Brain microvascular endothelial cell (primary cell): Measurements from ENCODE around the gene NAPSA.

Source experiments
- DNase-seq: peaks from one replicate; pipeline ENCODE4 v3.0.0-alpha.2; 2020
- H3K27ac ChIP-seq: fragments of 250-450 bp; sonication (Bioruptor Pico); 2 replicates; pipeline ENCODE4 v1.5.1; 2020; ENCODE audit warnings: mild to moderate bottlenecking, moderate library complexity
- H3K27me3 ChIP-seq: fragments of 250-450 bp; sonication (Bioruptor Pico); replicated peaks from 2 replicates; pipeline ENCODE4 v1.5.1; 2020; ENCODE audit warnings: mild to moderate bottlenecking
- H3K36me3 ChIP-seq: fragments of 250-450 bp; sonication (Bioruptor Pico); replicated peaks from 2 replicates; pipeline ENCODE4 v1.5.1; 2020; ENCODE audit warnings: mild to moderate bottlenecking
- H3K4me3 ChIP-seq: 2 replicates; pipeline ENCODE4 v1.5.1; 2011; ENCODE audit warnings: low read depth, mild to moderate bottlenecking, control low read depth, low read length, moderate library complexity
- in situ Hi-C: cut with HindIII; loops from 2 replicates; pipeline ENCODE4 v1.10.0; 2017; ENCODE audit warnings: low sequenced_read_pairs, low pct_ligation_motif_present
- TF ChIP-seq, protein P1 (sequence below): IDR thresholded peaks from 2 replicates; pipeline ENCODE4 v1.5.1; 2011; ENCODE audit warnings: low read depth, mild to moderate bottlenecking, moderate library complexity, low read length, control low read depth, inconsistent platforms; ENCODE audit errors: missing control alignments

Gene NAPSA

GRCh38 chr19:50365434-50366306 lies at the start of gene NAPSA:
Gene NAPSA, minus strand, starts transcription at chr19:50365639. Its CDS starts 18 bp downstream, at chr19:50365621.
- TF ChIP-seq, protein P1, sequence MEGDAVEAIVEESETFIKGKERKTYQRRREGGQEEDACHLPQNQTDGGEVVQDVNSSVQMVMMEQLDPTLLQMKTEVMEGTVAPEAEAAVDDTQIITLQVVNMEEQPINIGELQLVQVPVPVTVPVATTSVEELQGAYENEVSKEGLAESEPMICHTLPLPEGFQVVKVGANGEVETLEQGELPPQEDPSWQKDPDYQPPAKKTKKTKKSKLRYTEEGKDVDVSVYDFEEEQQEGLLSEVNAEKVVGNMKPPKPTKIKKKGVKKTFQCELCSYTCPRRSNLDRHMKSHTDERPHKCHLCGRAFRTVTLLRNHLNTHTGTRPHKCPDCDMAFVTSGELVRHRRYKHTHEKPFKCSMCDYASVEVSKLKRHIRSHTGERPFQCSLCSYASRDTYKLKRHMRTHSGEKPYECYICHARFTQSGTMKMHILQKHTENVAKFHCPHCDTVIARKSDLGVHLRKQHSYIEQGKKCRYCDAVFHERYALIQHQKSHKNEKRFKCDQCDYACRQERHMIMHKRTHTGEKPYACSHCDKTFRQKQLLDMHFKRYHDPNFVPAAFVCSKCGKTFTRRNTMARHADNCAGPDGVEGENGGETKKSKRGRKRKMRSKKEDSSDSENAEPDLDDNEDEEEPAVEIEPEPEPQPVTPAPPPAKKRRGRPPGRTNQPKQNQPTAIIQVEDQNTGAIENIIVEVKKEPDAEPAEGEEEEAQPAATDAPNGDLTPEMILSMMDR = no peak
- DNase-seq = no peak
- no peak within 1 kb of the TSS for H3K4me3 ChIP-seq
- no peaks in the 10 kb centered on the region for H3K27me3 ChIP-seq
- H3K36me3 ChIP-seq = no peaks in the 10 kb centered on the region
- no peak within 1 kb of the TSS for H3K27ac ChIP-seq
- in situ Hi-C loops = no loop called here

GRCh38 chr19:50413531-50413930 lies 48.1 kb upstream of the NAPSA start:
- TF ChIP-seq, protein P1 = no peak
- no peak overlapping the region for H3K27ac ChIP-seq
- H3K27me3 ChIP-seq = peaks cover 2% of the 10 kb centered on the region
- H3K36me3 ChIP-seq = no peaks in the 10 kb centered on the region
- no peak overlapping the region for H3K4me3 ChIP-seq
- in situ Hi-C loops = no loop called here
- no peak for DNase-seq

DNA sequence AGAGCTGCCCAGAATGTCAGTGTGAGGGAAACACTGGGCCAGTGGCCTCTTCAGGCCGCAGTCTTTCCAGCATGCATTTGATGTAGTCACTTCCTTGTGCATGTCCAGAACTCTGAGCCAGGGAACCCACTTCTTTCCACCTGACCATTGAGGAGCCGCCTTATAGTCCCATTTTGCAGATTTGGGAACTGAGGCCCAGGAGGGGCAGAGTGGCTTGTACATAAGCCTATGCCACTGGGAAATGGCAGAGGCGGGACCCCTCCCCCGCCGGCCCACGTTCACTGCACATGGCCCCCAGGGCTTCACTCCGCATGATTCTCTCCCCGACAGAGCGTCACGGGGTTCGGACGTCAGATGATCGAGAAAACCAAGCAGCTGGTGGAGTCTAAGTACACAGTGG lies 47.7 kb upstream of the NAPSA start:
- Histone ChIP-seq H3K36me3 (no peaks in the 10 kb centered on the region), H3K4me3 (no peak overlapping the region), H3K27me3 (no peaks in the 10 kb centered on the region), H3K27ac (no peak overlapping the region)
- TF ChIP-seq, protein P1 = no peak
- no peak for DNase-seq
- in situ Hi-C loops = no loop called here

DNA sequence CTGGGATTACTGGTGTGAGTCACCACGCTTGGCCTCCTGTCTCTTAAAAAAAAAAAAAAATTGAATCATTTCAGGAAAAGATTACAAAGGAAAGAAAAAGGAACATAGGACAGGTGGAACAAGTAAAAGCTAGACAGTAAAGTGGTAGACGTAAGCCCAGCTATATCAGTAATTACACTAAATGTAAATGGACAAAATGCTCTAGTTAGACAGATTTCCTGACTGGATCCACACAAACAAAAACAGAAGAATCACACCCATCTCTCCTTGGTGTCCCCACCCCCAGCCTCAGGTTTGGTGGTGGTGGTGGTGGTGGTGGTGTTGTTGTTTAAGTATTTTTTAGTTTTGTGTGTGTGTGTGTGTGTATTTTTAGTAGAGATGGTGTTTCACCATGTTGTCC lies 47.0 kb upstream of the NAPSA start:
- Histone ChIP-seq H3K27me3 (no peaks in the 10 kb centered on the region), H3K4me3 (no peak overlapping the region), H3K36me3 (no peaks in the 10 kb centered on the region), H3K27ac (no peak overlapping the region)
- in situ Hi-C loops = no loop called here
- DNase-seq = no peak
- TF ChIP-seq, protein P1 = no peak

DNA sequence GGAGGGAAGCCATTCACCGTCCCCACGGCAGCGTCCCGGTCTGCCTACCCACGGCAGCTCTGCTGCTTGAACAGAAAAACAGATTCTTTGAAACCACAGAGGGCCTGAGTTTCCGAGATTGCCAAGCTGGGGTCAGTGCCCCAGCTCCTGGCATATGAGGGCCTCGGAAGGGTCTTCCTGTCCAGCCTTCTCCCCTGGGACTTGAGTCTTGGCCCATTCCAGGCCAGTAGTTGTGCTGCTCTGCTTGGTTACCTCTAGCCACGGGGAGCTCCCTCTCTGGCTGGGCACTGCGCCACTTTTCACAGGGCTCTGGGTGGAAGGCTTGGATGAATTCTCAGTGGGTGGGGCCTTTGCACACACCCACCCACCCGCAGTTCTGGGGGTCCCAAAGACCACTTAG lies 44.7 kb upstream of the NAPSA start:
- no peak for DNase-seq
- in situ Hi-C loops = no loop called here
- TF ChIP-seq, protein P1 = no peak

More for the DNA sequence above, 44.7 kb upstream of the NAPSA start:
- no peak overlapping the region for H3K27ac ChIP-seq
- H3K4me3 ChIP-seq = no peak overlapping the region
- H3K27me3 ChIP-seq = no peaks in the 10 kb centered on the region
- H3K36me3 ChIP-seq = no peaks in the 10 kb centered on the region
